HAP-1 (cell line): ENCODE data around the gene SLC30A3.
A peak's percentile ranks its signal among the peaks of the same experiment; 100 is the strongest.

ENCODE experiments used
- DNase-seq, 2 experiments: peaks; one replicate each; pipeline ENCODE4 v3.0.0-alpha.2; 2016 to 2020; ENCODE audit warnings: low spot score in 2 of 2
- H3K27me3 ChIP-seq: fragments of 250-450 bp; sonication (Bioruptor Pico); 2 replicates; pipeline ENCODE4 v1.5.1; 2020; ENCODE audit warnings: low read depth, mild to moderate bottlenecking, moderate library complexity
- H3K36me3 ChIP-seq: fragments of 250-450 bp; sonication (Bioruptor Pico); replicated peaks from 2 replicates; pipeline ENCODE4 v1.5.1; 2020; ENCODE audit warnings: mild to moderate bottlenecking
- H3K4me1 ChIP-seq: fragments of 250-450 bp; sonication (Bioruptor Pico); 2 replicates; pipeline ENCODE4 v1.5.1; 2020; ENCODE audit warnings: mild to moderate bottlenecking
- H3K4me3 ChIP-seq: fragments of 250-450 bp; sonication (Bioruptor Pico); 2 replicates; pipeline ENCODE4 v1.5.1; 2020; ENCODE audit warnings: mild to moderate bottlenecking, moderate library complexity
- H3K9me3 ChIP-seq: fragments of 250-450 bp; sonication (Bioruptor Pico); 2 replicates; pipeline ENCODE4 v1.5.1; 2020; ENCODE audit warnings: mild to moderate bottlenecking, moderate library complexity
- in situ Hi-C: fragments of 300-500 bp; cut with MboI; formaldehyde crosslinking; loops from 3 replicates; pipeline ENCODE4 v1.14.3; 2020; ENCODE audit warnings: low sequenced_read_pairs, inconsistent platforms, mixed read lengths

Gene SLC30A3

DNA sequence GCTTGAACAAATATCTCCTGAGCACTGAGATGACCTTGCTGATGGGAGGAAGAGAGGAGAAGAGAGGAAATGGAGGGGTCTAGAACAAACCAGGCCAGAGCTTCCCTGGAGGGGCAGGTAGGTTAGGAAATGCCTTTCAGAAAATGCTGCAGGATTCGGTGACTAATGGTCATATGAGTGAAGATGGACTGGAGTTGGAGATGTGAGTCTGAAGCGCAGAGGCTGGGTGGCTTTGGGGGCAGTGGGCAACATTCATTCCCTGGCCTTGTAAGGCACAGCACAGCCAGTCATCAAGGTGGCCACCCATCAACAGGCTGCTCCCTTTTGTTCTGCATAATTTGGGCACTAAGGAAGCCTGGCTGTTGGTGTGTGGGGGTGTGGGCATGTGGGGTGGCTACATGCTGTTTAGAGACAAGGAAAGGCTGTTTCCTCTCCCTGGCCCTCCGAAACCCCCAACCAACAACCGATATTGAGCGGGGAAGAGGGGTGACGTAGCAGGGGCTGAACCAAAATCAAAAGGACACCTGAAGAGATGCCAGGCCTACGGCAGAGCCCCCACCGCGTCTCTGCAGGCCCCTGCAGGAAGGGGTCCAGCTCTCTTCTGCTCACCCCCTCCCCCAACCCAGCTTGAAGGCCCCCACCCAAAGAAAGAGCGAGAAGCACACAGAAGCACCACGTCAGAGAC is 1.5 kb downstream of the SLC30A3 start:
- Histone ChIP-seq H3K4me3 (peak overlapping the region; percentile 93), H3K27me3 (no peaks in the 10 kb centered on the region), H3K4me1 (peaks cover 31% of the 10 kb centered on the region), H3K9me3 (no peaks in the 10 kb centered on the region), H3K36me3 (peaks cover 23% of the 10 kb centered on the region)
- DNase-seq: no peak
- in situ Hi-C loops: no loop called here

DNA sequence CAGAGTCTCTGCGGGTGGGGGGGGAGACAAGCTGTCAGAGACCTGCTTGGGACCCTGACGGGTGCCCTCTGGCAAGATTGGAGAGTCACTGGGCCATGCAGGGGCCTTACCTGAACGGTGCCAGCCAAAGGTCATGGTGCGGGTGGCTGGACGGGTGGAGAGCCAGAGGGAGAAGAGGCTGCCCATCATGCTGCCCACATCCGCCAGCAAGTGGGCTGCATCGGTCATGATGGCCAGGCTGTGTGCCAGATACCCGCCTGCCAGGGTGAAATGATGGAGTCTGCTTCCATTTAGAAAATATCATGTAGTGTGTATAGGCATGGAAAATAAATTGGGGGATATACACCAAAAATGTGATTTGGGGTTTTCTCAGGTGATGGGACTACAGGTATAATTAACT is 4.8 kb downstream of the SLC30A3 start:
- Histone ChIP-seq H3K9me3 (no peaks in the 10 kb centered on the region), H3K4me3 (no peak overlapping the region), H3K4me1 (peaks cover 7% of the 10 kb centered on the region; the same call in 1 of the 2 replicates), H3K27me3 (no peaks in the 10 kb centered on the region), H3K36me3 (peaks cover 43% of the 10 kb centered on the region)
- DNase-seq: no peak
- in situ Hi-C loops: no loop called here

DNA sequence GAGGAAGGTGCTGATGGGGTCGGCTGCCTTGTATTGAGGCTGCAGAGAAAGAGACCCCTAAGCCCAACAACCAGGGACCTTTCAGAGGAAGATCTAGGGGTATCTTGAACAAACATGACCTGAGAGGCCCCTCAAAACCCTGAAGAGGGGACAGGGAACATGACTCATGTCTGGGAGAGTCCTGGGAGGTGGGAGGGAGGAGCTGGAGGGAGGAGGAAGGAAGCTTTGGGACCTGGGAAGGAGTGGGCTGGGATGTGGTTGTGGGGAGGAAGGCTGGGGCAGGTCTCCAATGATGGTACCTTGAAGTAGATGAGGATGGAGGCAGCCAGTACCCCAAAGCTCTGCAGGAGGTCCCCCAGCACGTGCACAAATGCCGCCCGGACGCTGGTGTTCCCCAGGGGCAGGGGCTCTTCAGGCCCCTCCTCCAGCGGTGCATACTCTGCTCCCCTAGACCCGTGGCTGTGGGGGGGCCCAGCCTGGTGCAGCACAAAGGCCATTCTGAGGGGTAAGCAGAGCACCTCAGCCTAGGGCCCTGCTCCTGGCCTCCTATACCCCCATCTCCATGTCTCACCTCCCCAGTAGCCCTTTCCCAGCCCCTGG is 5.9 kb downstream of the SLC30A3 start:
- peaks cover 43% of the 10 kb centered on the region for H3K36me3 ChIP-seq
- peaks cover 7% of the 10 kb centered on the region; the same call in 1 of the 2 replicates for H3K4me1 ChIP-seq
- no peak for DNase-seq
- no peaks in the 10 kb centered on the region for H3K9me3 ChIP-seq
- in situ Hi-C loops: no loop called here
- H3K27me3 ChIP-seq: no peaks in the 10 kb centered on the region
- no peak overlapping the region for H3K4me3 ChIP-seq

DNA sequence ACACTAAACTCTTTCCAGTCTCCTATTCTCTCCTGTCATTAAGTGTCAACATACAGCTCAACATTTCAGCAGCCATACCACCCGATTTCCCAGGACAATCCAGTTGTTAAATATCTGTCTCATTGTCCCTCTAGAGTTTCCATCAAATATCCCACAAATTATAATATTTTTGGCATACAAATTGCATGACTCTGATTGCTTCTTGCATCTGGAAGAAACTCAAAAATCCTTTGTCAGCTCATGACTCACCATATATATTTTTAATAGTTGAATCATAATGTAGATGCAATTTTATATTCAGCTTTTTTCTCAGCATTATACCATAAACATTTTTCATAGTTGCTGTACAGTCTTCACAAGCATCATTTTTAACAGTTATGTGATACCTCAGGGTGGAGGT is 7.2 kb downstream of the SLC30A3 start:
- no peak for DNase-seq
- no peaks in the 10 kb centered on the region; the same call in 1 of the 2 replicates for H3K4me1 ChIP-seq
- H3K9me3 ChIP-seq: no peaks in the 10 kb centered on the region
- H3K27me3 ChIP-seq: no peaks in the 10 kb centered on the region
- H3K36me3 ChIP-seq: peaks cover 40% of the 10 kb centered on the region
- in situ Hi-C loops: no loop called here
- no peak overlapping the region for H3K4me3 ChIP-seq

DNA sequence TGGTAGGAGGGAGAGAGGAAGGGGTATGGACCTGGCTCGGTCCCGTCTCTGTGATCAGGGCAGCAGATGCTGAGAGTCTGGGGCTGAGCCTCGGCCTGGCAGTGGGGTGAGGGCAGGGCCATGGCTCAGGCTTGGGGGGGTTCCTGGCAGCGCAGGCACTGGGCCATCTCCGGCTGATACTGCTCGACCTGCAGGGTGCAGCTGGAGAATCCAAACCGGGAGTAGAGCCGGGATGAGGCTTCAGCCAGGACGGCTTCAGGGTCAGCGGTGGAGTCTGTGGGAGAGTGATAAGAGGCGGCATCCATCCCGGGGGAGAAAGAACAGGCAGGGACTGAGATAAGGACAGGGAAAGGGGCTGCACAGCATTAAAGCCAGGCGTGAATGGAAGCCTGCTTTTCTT is 7.7 kb downstream of the SLC30A3 start:
- in situ Hi-C loops: no loop called here
- DNase-seq: no peak
- Histone ChIP-seq H3K4me3 (no peak overlapping the region), H3K27me3 (no peaks in the 10 kb centered on the region), H3K9me3 (no peaks in the 10 kb centered on the region), H3K36me3 (peaks cover 40% of the 10 kb centered on the region), H3K4me1 (peaks cover 4% of the 10 kb centered on the region)

DNA sequence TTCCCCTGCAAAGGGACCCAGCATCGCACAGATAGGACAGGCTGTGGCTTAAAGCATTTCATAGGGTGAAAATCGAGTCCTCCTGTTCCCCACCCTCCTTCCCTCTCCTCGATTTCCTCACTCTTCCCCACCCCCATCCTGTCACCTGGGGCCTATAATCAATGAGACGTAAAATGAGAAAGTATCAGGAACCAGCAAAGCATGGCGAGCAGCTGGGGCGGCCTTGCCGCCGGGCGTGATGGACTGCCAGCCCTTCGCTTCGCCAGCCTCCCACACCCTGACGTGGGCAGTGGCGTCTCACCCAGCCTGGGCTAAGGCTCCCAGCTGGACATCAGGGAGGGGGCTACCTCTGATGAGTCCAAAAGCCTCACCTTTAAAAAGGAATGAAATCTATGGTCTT is 11.1 kb downstream of the SLC30A3 start:
- Histone ChIP-seq H3K4me3 (no peak overlapping the region), H3K36me3 (peaks cover 27% of the 10 kb centered on the region), H3K27me3 (no peaks in the 10 kb centered on the region), H3K4me1 (peaks cover 4% of the 10 kb centered on the region), H3K9me3 (no peaks in the 10 kb centered on the region)
- in situ Hi-C loops: no loop called here
- DNase-seq: no peak

DNA sequence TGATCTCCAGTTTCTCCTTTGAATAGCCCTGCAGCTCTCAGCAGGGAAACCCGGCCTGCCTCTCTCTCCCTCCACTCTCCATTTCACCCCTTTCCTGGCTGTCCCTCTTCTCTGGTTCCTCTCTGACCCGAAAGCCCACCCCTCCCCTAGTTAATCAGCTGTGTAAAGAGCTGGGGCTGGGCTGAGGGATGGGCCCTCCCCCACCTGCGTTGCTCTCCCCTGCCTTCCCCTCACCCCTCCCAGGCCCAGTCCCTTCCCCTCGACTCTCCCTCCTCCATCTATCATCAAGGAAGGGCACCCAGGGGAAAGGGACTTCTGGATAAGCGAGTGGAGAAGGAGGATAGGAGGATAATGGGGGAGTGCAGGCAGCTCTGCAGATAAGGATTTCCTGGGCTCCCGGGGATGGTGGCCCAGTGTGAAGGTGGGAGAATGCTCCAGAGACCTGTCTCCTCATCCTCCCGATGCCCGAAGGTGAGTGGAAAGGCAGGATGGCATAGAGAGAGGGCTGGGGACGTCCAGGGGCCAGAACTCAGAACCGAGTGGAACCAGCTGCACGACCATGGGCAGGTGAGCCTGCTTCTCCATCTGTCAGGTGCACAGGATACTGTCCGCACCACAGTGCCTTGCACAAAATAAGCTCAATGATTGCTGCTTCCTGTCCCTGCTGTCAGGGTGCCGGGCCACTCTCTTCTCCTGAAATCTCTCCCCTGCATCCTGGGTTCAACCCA is 12.0 kb downstream of the SLC30A3 start:
- Histone ChIP-seq H3K9me3 (no peaks in the 10 kb centered on the region; the same call in 1 of the 2 replicates), H3K4me3 (no peak overlapping the region), H3K36me3 (peaks cover 18% of the 10 kb centered on the region), H3K4me1 (peaks cover 4% of the 10 kb centered on the region), H3K27me3 (no peaks in the 10 kb centered on the region)
- DNase-seq: no peak
- in situ Hi-C loops: no loop called here

DNA sequence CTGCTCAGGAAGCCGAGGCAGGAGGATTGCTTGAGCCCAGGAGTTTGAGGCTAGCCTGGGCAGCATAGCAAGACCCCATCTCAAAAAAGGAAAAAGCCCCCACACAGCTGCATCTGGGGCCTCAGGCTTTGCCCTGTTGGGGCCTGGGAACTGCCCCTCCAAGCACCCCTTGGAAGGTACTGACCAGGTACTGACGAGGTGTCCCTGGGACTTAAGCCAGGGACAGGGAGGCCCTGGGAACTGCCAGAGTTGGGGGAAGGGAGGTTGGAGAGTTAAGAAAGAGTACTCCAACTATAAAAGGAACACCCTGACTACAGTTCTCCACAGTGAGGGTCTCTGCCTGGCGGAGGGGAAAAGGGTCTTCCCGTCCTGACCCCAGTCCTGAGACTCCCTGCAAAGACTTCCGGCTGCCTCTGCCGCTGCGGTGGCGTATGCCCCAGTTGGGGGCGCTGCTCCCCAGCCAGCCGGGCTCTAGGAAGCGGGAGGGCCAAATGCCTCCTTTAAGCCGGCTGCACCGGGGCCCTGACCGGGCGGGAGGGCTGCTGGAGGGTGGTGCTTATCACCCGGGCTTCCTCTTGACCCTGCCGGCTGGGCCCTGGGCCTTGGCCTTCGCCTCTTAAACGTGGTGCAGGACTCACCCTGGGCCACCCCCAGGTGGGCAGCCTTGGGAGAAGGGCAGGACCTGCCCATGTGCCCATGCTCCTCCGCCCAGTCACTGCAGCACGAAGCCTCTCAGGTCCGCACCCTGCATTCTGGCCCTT is 12.8 kb downstream of the SLC30A3 start:
- in situ Hi-C loops: no loop called here
- peaks cover 4% of the 10 kb centered on the region for H3K4me1 ChIP-seq
- H3K36me3 ChIP-seq: peaks cover 11% of the 10 kb centered on the region
- peak; percentile 61 to 90 for DNase-seq
- H3K9me3 ChIP-seq: no peaks in the 10 kb centered on the region; the same call in 1 of the 2 replicates
- no peak overlapping the region for H3K4me3 ChIP-seq
- H3K27me3 ChIP-seq: no peaks in the 10 kb centered on the region

DNA sequence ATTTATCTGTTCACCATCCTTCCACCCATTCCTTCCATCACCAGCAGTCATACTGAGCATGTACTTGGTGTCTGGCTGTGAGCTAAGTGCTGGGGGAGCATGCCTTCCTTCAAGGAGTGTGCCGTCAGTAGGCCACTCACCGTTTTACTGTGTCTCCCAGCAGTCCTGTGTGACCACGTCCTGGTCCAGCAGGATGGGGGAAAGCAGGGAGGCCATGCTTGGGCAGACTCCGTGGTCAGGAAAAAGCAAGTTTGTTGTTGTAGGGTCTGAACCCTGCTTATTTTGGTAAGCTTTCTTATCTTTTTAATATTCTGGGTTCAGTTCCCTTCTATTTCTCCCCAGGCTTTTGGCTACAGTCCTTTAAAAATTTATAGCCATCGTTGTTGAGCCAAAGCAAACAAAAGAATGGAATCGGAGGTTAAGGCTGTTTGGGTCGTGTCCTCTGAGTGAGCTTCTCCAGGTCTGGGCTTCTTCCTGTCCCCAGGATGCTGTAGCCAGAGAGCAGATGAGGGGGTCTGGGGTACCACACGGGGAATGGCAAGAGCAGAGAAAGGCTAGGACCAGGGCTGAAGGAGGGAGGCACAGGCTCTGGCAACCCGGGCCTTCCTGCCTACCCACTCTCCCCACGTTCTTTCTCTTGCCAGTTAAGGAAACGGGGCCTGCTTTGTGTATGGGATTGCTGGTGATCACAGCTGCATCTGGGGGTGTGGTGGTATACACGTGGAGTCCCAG is 13.5 kb downstream of the SLC30A3 start:
- in situ Hi-C loops: no loop called here
- Histone ChIP-seq H3K4me3 (no peak overlapping the region), H3K27me3 (no peaks in the 10 kb centered on the region), H3K4me1 (peaks cover 4% of the 10 kb centered on the region), H3K9me3 (no peaks in the 10 kb centered on the region; the same call in 1 of the 2 replicates), H3K36me3 (peaks cover 10% of the 10 kb centered on the region)
- DNase-seq: no peak

DNA sequence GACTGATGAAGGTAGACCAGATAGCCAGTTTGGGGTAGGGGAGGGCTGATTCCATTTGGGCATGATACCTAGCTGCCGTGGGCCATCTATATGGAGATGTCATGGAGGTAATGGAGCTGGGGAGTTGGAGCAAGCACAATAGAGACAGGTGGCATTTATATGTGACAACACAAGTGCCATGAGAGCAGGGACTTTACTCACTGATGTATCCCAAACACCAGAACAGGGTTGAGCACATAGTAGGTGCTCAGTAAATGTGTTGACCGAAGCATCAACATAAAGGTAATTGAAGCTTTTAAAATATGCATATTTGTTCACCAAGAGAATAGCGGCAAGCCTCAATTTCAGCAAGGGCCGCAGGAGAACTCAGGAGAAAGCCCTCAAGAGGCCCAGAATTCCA is 15.0 kb downstream of the SLC30A3 start:
- in situ Hi-C loops: no loop called here
- no peak overlapping the region for H3K4me3 ChIP-seq
- DNase-seq: no peak
- no peaks in the 10 kb centered on the region for H3K27me3 ChIP-seq
- H3K36me3 ChIP-seq: peaks cover 19% of the 10 kb centered on the region
- H3K9me3 ChIP-seq: no peaks in the 10 kb centered on the region; the same call in 1 of the 2 replicates
- peaks cover 4% of the 10 kb centered on the region for H3K4me1 ChIP-seq

DNA sequence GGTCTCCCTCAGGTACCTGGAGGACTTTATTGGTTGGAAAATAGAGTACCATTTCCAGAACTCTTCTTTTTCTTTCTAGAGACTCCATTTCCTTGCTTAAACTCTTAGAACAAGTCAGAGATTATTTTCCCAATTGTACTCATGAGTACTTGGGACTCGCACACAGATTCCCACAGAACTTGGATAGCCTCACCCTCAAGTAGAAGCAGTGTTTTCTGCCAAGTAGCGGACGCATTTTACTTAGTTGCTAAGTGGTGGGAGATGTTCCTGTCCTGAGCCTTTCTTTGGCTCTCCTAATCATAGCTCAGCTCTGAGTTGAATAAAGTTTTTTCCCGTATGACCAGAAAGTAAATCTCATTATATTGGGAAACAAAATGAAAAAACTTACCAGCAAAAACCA is 17.2 kb downstream of the SLC30A3 start:
- Histone ChIP-seq H3K27me3 (no peaks in the 10 kb centered on the region), H3K36me3 (peaks cover 41% of the 10 kb centered on the region), H3K4me3 (no peak overlapping the region), H3K9me3 (no peaks in the 10 kb centered on the region; the same call in 1 of the 2 replicates), H3K4me1 (peaks cover 4% of the 10 kb centered on the region)
- in situ Hi-C loops: no loop called here
- DNase-seq: no peak

DNA sequence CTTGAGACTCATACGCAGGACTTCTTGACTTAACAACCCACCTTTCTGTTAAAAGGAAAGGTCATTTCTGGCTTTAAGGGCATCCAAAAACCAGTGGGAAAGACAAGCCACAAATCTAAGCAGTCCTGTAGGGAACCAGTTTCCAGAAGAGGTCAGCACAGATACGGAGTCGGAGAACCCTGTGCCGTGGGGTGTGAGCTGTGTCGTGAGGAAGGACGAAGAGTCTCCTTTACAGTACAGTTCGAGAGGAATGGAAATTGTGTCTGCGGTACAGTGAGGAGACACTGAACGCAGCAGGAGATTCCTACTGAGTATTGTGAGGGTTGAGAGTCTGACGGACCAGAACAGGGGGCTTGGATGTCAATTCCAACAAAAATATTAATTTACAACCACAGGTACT is 17.7 kb downstream of the SLC30A3 start:
- peaks cover 46% of the 10 kb centered on the region for H3K36me3 ChIP-seq
- no peaks in the 10 kb centered on the region for H3K4me1 ChIP-seq
- H3K27me3 ChIP-seq: no peaks in the 10 kb centered on the region
- no peaks in the 10 kb centered on the region; the same call in 1 of the 2 replicates for H3K9me3 ChIP-seq
- in situ Hi-C loops: no loop called here
- DNase-seq: no peak
- no peak overlapping the region for H3K4me3 ChIP-seq
